Transverse colon (tissue), 4 donors: ENCODE measurements around the gene EIF1AD. TPM values are rescaled to one million over a fixed set of nuclear protein-coding genes. Genes with fewer than 3 reads are reported as not detected.

Source experiments
- DNase-seq: peaks from one replicate; pipeline ENCODE4 v3.0.0-alpha.2; 2019
- H3K27ac ChIP-seq, 4 donors: fragments of 200-600 bp; sonication (generic); 2 replicates each; pipeline ENCODE4 v1.5.1; 2016 to 2018; ENCODE audit warnings: inconsistent platforms in 4 of 4
- H3K27me3 ChIP-seq: fragments of 200-600 bp; sonication (generic); 2 replicates; pipeline ENCODE4 v1.5.1; 2017; ENCODE audit warnings: inconsistent platforms
- H3K36me3 ChIP-seq, 4 donors: fragments of 200-600 bp; sonication (generic); 2 replicates each; pipeline ENCODE4 v1.5.1; 2017 to 2019; ENCODE audit warnings: inconsistent platforms in 4 of 4
- H3K4me1 ChIP-seq, 4 donors: fragments of 200-600 bp; sonication (generic); 2 replicates each; pipeline ENCODE4 v1.5.1; 2017 to 2020; ENCODE audit warnings: inconsistent platforms in 4 of 4
- H3K4me3 ChIP-seq, 4 donors: fragments of 200-600 bp; sonication (generic); 1 replicate in 1 of 4; 2 replicates in 3 of 4; pipeline versions ENCODE4 v1.5.1 to v1.6.1; 2017 to 2019; ENCODE audit warnings: inconsistent platforms in 4 of 4
- H3K9me3 ChIP-seq, 2 donors: fragments of 200-600 bp; sonication (generic); 2 replicates each; pipeline ENCODE4 v1.5.1; 2017 to 2019; ENCODE audit warnings: inconsistent platforms in 2 of 2
- EP300 ChIP-seq: sonication (generic); formaldehyde crosslinking; IDR thresholded peaks from one replicate; pipeline ENCODE4 v1.6.1; 2017; ENCODE audit warnings: antibody characterized with exemption, low read depth
- POLR2A ChIP-seq: fragments of 450-650 bp; IDR thresholded peaks from one replicate; pipeline ENCODE4 v1.6.1; 2016; ENCODE audit warnings: antibody characterized with exemption, mild to moderate bottlenecking, moderate library complexity
- POLR2AphosphoS5 ChIP-seq, 3 donors: sonication (generic); formaldehyde crosslinking; IDR thresholded peaks; one replicate each; pipeline ENCODE4 v1.6.1; 2016; ENCODE audit warnings: antibody characterized with exemption in 3 of 3
- WGBS, 2 donors: methylation state at CpG; one replicate each; pipeline ENCODE4 v1.1.5; 2018; ENCODE audit warnings: low coverage in 1 of 2; 5-methylcytosine and 5-hydroxymethylcytosine counted together
- in situ Hi-C, 4 donors: fragments of 200-750 bp; cut with MboI; loops; one replicate each; pipeline versions ENCODE4 v1.15.0 to v1.15.1; 2017; ENCODE audit warnings: low sequenced_read_pairs in 3 of 4, low pct_ligation_motif_present in 1 of 4, low pct_unique_long_range_greater_than_20kb in 1 of 4
- intact Hi-C: fragments of 100-400 bp; cut with DNase I; formaldehyde crosslinking; loops from one replicate; pipeline ENCODE4 v1.15.1; 2023; ENCODE audit warnings: low total_unique reads
- total RNA-seq, 4 donors: library from RNA; depleted of rRNA; stranded (reverse); fragments of >200 nt; gene quantifications; one replicate each; pipeline ENCODE4 v1.1.0, GENCODE V29; 2016
- TF ChIP-seq, protein P1 (sequence below), 5 experiments: fragments of 200-600 bp in 3 of 5; fragments of 450-650 bp in 2 of 5; sonication (generic) in 3 of 5; IDR thresholded peaks; 1 replicate in 2 of 5; 2 replicates in 3 of 5; pipeline ENCODE4 v1.5.1; 2016 to 2017; ENCODE audit warnings: antibody characterized with exemption in 5 of 5, inconsistent platforms in 3 of 5, mild to moderate bottlenecking in 2 of 5, moderate library complexity in 1 of 5

The EIF1AD gene
- total RNA-seq, 4 donors from 2014 or later = 14.6 to 82.6 (median 31.2) TPM

DNA sequence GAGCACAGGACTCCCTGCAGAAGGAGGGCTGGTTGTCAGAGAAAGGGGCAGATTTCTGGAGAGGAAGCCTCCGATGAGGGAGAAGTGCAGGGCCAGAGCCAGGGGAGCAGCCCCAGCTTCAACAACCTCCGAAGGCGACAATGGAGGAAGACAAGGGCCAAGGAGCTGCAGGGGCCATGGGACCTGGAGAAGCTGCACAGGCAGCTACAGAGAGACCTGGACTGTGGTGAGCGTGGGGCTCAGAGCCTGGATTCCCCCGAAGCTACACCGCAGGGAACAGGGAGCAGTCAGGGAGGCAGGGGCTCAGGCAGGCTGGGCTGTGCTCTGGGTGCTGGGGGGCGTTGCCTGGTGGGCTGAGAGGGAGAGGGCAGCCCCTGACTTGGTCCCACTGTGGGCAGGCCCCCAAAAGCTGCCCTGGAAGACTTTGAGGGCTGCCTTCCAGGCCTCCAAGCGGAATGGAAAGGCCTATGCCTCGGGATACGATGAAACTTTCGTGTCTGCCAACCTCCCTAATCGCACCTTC, 54.3 kb downstream of the EIF1AD start:
- Histone ChIP-seq H3K27ac (no peak overlapping the region), H3K4me3 (no peak overlapping the region), H3K9me3 (no peaks in the 10 kb centered on the region), H3K4me1 (no peaks in the 10 kb centered on the region), H3K36me3 (no peaks in the 10 kb centered on the region), H3K27me3 (no peaks in the 10 kb centered on the region)
- intact Hi-C loops = no loop called here
- in situ Hi-C loops = no loop called here
- TF ChIP-seq POLR2A = no peak
- TF ChIP-seq, protein P1, sequence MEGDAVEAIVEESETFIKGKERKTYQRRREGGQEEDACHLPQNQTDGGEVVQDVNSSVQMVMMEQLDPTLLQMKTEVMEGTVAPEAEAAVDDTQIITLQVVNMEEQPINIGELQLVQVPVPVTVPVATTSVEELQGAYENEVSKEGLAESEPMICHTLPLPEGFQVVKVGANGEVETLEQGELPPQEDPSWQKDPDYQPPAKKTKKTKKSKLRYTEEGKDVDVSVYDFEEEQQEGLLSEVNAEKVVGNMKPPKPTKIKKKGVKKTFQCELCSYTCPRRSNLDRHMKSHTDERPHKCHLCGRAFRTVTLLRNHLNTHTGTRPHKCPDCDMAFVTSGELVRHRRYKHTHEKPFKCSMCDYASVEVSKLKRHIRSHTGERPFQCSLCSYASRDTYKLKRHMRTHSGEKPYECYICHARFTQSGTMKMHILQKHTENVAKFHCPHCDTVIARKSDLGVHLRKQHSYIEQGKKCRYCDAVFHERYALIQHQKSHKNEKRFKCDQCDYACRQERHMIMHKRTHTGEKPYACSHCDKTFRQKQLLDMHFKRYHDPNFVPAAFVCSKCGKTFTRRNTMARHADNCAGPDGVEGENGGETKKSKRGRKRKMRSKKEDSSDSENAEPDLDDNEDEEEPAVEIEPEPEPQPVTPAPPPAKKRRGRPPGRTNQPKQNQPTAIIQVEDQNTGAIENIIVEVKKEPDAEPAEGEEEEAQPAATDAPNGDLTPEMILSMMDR (IDR thresholded peaks at IDR 0.05) = no peak
- TF ChIP-seq POLR2AphosphoS5 (IDR thresholded peaks at IDR 0.05) = no peak
- no peak for TF ChIP-seq EP300
- WGBS, 2 donors = 60 to 88% methylated on average over 5 to 12 of the region's 12 CpGs
- DNase-seq = no peak

DNA sequence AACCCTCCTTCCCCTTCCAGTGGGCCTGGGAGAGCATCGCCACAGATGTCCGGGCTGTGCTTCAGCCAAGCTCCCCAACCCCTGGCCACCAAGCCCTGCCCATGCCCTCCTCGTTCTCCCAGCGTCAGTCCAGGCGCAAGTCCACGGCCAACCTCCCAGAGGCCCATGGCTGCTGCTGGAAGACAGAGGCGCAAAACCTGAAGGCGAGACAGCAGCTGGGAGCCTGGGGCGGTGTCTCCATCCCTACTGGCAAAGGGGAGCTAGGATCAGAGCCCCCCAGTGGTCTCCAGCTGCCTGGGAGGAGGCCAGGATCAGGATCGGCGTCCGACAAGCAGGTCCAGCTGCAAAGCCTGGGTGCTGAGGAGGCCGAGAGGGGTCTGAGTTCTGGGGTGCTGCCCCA, 54.8 kb downstream of the EIF1AD start:
- no peak for DNase-seq
- Histone ChIP-seq H3K4me1 (no peaks in the 10 kb centered on the region), H3K27me3 (no peaks in the 10 kb centered on the region), H3K36me3 (no peaks in the 10 kb centered on the region), H3K27ac (no peak overlapping the region), H3K4me3 (no peak overlapping the region), H3K9me3 (no peaks in the 10 kb centered on the region)
- TF ChIP-seq, protein P1 (IDR thresholded peaks at IDR 0.05) = no peak
- no peak for TF ChIP-seq POLR2AphosphoS5 (IDR thresholded peaks at IDR 0.05)
- TF ChIP-seq EP300 = no peak
- TF ChIP-seq POLR2A = no peak
- intact Hi-C loops = no loop called here
- in situ Hi-C loops = no loop called here
- WGBS, 2 donors = 70% methylated on average over 13 of the region's 13 CpGs; no CpG with 5 or more reads in 1 of the 2 donors

DNA sequence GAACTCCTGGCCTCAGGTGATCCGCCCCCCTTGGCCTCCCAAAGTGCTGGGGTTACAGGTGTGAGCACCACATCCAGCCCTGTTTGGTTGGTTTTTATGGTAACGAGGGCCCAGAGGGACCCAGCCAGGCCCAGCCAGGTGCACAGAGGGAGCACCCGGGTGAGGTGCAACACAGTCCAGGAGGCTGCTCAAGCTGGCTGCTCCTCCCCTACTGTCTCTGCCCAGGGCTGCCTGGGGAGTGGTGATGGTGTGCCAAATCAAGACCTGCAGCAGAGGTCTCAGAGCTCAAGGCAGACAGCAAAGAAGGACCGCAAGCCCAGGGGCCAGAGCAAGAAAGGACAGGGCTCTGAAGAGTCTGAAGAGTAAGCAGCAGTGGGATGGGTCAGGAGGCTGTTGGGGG, 55.3 kb downstream of the EIF1AD start:
- in situ Hi-C loops = no loop called here
- Histone ChIP-seq H3K4me1 (no peaks in the 10 kb centered on the region), H3K4me3 (no peak overlapping the region), H3K27ac (no peak overlapping the region), H3K9me3 (no peaks in the 10 kb centered on the region), H3K27me3 (no peaks in the 10 kb centered on the region), H3K36me3 (no peaks in the 10 kb centered on the region)
- intact Hi-C loops = no loop called here
- no peak for DNase-seq
- 70 to 100% methylated on average over 1 to 4 of the region's 4 CpGs for WGBS, 2 donors
- TF ChIP-seq, protein P1 (IDR thresholded peaks at IDR 0.05) = no peak
- TF ChIP-seq EP300 = no peak
- TF ChIP-seq POLR2AphosphoS5 (IDR thresholded peaks at IDR 0.05) = no peak
- TF ChIP-seq POLR2A = no peak

Other genes with a start within 250 kb of the EIF1AD start
- gene AP5B1, start 221.2 kb downstream of the EIF1AD start, total RNA-seq = 10 to 100 TPM; 24.9 to 33.7 (median 28.2) TPM
- 10 to 100 TPM; 19.9 to 44.8 (median 33.8) TPM for gene OVOL1, start 215.1 kb downstream of the EIF1AD start, total RNA-seq
- gene SNX32, start 168.2 kb downstream of the EIF1AD start, total RNA-seq = 10 to 100 TPM in 1 of 4 donors, 1 to 10 TPM in 1, under 1 TPM in 1, not detected in 1; 0.60 to 10.0 (median 1.6) TPM
- gene CFL1, start 144.0 kb downstream of the EIF1AD start, total RNA-seq = 1,000 to 10,000 TPM; 1,308 to 1,852 (median 1,703) TPM
- gene MUS81, start 141.7 kb downstream of the EIF1AD start, total RNA-seq = 100 to 1,000 TPM in 1 of 4 donors, 10 to 100 TPM in 3; 58.3 to 191 (median 81.2) TPM
- gene EFEMP2, start 129.4 kb downstream of the EIF1AD start, total RNA-seq = 10 to 100 TPM; 15.2 to 34.4 (median 25.1) TPM
- gene CTSW, start 122.3 kb downstream of the EIF1AD start, total RNA-seq = 1 to 10 TPM in 2 of 4 donors, not detected in 2; 1.1 to 1.8 TPM
- 10 to 100 TPM; 53.4 to 82.6 (median 75.9) TPM for gene FIBP, start 113.7 kb downstream of the EIF1AD start, total RNA-seq
- 100 to 1,000 TPM in 1 of 4 donors, 10 to 100 TPM in 2, 1 to 10 TPM in 1; 7.9 to 140 (median 23.1) TPM for gene CCDC85B, start 111.5 kb downstream of the EIF1AD start, total RNA-seq
- gene FOSL1, start 101.8 kb downstream of the EIF1AD start, total RNA-seq = 10 to 100 TPM in 1 of 4 donors, 1 to 10 TPM in 1, not detected in 2; 1.2 to 11.6 TPM
- gene C11orf68, start 83.1 kb downstream of the EIF1AD start, total RNA-seq = 10 to 100 TPM; 15.2 to 59.5 (median 22.8) TPM
- gene DRAP1, start 82.7 kb downstream of the EIF1AD start, total RNA-seq = 10 to 100 TPM; 15.7 to 63.2 (median 57.0) TPM
- gene TSGA10IP, start 56.7 kb downstream of the EIF1AD start, total RNA-seq = not detected
- gene SART1, start 40.4 kb downstream of the EIF1AD start, total RNA-seq = 10 to 100 TPM; 31.8 to 76.3 (median 34.3) TPM
- 10 to 100 TPM; 27.9 to 79.7 (median 34.0) TPM for gene BANF1, start 346 bp upstream of the EIF1AD start, total RNA-seq
- gene CST6, start 9.9 kb upstream of the EIF1AD start, total RNA-seq = not detected
- gene CATSPER1, start 24.3 kb upstream of the EIF1AD start, total RNA-seq = not detected
- gene GAL3ST3, start 47.0 kb upstream of the EIF1AD start, total RNA-seq = not detected
- 100 to 1,000 TPM in 3 of 4 donors, 10 to 100 TPM in 1; 71.8 to 152 (median 137) TPM for gene SF3B2, start 50.2 kb upstream of the EIF1AD start, total RNA-seq
- gene PACS1, start 68.1 kb upstream of the EIF1AD start, total RNA-seq = 10 to 100 TPM in 3 of 4 donors, 1 to 10 TPM in 1; 9.8 to 52.0 (median 27.2) TPM